Activated naive CD4-positive, alpha-beta T cell treated with anti-CD3 and anti-CD28 coated beads, Interleukin-2, amount 50 U/mL, for 16 hours (primary cell): ENCODE results near the gene YES1.
"Not testable (repeated sequence)": the region's sequence is repeated elsewhere in the genome, so short reads cannot be mapped to it uniquely, and the experiment has no call there.

Source experiments
- DNase-seq: peaks from one replicate; pipeline ENCODE4 v3.0.0-alpha.2; 2020

The YES1 gene

DNA sequence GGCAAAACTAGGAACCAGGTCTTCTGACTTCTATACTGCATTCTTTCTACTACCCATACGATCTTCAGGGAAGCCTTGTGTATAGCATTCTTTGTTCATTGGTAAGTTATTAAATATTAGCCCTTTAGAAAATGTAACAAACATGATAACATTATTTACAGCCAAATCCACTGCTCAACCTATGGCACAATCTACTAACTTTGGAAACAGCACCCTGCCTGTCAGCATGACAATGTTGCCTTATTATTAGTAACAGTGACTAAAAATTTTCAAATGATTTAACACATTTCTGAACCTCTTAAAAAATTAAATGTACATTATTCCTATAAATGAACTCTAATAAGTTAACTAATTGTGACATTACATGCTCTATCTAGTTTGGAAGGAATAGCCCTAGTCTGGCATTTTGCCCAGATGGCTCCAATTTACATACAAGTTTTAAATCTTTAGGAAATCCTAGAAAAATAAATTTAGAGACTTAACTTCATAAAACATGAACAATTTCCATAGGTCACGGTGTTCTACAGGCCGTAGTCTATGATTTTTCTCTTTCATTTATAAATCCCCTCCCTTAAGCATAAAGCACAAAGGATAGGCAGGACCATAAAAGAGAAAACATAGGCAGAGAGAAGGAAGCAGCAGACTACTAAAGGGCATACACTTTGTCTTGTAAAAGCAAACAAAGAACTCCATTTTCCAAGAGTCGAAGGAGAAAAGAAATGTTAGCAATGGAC lies 33.7 kb downstream of the YES1 start:
- no peak for DNase-seq

DNA sequence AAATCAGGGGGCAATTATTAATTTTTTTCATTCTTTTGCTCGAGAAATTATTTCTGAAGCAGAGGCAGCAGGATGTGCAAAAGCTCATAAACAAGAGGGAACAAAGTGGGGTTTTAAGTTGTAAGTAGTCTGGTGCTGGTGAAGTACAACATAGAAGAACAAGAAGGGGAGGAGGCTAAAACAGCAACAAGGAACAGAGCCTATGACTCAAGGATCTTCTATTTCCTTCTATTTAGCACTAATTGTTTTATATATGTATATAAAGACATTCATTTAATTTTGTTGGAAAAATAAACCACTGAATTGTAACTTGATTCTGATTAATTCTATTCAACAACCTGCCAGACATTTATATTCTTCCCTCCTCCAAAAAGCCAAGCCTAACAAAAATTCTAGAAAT lies 35.0 kb downstream of the YES1 start:
- DNase-seq: no peak

DNA sequence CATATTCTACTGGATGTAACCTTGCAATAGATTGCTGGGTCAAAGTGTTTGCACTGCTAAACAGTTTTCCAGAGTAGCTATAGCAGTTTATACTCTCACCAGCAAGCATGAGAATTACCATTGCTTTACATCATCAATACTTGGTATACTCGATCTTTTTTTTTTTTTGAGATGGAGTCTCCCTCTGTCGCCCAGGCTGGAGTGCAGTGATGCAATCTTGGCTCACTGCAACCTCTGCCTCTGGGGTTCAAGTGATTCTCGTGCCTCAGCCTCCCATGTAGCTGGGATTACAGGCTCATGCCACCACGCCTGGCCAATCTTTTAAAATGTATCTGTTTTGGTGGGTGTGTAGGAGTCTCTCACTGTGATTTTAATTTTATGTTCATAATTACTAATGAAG lies 36.0 kb downstream of the YES1 start:
- DNase-seq: not testable (repeated sequence)

DNA sequence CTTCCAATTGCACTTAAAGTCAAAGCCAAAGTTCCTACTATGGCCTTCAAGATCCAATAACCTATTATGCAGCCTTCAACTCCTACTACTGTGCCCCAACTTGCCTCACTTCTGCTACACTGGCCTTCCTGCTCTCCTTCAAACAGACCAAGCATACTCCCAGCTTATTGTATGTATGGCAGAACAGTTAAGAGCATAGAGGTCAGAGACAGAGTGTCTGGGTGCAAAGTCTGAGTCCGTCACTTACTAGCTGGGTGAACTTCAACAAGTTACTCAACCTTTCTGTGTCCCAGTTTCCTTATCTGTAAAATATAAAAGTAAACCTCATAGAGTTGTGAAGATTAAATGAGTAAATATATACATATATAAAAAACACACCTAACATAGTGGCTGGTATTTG lies 37.2 kb downstream of the YES1 start:
- DNase-seq: no peak

DNA sequence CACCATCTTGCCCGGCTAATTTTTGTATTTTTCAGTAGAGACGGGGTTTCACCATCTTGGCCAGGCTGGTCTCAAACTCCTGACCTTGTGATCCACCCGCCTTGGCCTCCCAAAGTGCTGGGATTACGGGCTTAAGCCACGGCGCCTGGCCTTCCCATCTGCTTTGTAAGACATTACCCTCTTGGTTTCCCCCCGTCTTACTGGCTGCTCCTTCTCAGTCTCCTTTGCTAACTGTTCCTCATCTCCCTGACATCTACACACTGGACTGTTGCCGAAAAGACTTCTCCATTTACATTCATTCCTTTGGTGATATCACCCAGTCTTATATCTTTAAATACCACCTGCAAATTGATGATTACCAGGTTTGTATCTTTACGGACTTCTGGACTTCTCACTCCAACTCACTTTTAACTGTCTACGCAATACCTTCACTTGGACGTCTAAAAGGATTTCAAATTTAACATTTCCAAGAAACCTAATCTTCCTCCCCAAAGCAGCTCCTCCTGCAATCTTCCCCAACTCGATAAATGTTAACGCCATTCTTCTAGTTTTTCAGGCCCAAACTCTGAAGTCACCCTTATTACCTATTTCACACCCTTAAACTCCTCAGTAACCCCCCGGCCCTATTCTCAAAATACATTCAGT lies 37.9 kb downstream of the YES1 start:
- no peak for DNase-seq

DNA sequence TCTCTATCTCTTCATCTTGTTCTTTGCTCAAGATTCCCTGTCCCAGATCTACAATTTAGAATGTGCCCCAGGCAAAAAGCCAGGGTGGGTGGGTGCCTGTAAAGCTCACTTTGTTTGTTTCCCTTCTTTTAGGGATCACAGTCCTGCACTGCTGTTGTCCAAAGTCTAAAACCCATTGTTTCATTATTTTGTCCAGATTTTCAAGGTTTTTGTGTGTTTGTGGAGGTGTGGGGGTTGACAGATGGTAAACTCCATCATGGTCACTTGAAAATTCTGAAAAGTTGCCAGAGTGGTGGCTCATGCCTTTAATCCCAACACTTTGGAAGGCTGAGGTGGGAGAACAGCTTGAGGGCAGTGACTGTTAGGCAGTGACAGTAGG lies 41.5 kb downstream of the YES1 start:
- DNase-seq: no peak

DNA sequence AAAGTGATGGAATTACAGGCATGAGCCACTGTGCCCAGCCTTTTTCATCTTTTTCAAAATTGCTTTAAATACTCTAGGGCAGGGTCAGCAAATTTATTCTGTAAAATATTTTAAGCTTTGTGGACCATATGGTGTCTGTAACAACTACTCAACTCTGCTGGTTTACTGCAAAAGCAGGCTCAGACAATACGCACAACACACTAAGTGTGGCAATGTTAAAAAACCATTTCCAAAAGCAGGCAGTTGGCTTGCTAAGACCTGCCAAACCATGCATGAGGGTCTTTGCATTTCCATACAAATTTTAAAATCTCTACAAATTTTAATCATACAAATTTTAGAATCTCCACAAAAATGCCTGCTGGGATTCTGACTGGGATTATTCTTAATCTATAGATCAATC lies 44.1 kb downstream of the YES1 start:
- DNase-seq: no peak

DNA sequence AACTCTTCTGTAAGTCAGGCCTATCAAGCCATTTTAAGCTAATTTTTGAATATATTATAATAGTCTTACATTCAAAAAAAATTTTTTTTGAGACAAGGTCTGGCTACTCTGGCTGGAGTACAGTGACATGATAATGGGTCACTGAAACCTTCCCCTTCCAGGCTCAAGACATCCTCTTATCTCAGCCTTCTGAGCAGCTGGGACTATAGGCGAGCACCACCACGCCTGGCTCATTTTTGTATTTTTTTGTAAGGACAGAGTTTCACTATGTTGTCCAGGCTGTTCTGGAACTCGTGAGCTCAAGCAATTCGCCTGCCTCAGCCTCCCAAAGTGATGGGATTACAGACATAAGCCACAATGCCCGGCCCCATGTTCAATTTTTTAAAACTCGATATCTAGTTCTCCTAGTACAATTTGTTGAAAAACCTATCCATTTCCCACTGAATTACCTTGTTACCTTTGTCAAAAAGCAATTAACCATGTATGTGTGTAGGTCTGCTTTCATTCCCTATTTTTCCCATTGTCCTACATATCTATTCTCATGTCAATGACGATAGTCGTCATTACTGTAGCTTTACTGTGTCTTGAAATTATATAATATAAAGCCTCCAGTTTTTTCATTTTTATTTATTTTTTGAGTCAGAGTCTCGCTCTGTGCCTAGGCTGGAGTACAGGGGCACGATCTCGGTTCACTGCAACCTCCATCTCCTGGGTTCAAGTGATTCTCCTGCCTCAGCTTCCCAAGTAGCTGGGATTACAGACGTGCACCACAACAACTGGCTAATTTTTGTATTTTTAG lies 44.8 kb downstream of the YES1 start:
- no peak for DNase-seq

DNA sequence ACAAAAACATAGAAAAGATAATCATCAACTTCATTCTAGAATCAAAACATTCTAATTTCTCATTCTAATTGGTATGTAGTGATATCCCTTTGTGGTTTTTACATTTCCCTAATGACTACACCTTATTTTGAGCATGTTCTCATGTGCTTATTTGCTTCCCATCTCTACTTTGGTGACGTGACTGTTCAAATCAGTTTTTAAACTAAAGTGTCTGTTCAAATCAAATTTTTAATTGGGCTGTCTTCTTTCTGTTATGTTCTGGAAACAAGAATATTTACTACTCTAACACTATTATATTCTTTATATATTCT lies 45.5 kb downstream of the YES1 start:
- no peak for DNase-seq

DNA sequence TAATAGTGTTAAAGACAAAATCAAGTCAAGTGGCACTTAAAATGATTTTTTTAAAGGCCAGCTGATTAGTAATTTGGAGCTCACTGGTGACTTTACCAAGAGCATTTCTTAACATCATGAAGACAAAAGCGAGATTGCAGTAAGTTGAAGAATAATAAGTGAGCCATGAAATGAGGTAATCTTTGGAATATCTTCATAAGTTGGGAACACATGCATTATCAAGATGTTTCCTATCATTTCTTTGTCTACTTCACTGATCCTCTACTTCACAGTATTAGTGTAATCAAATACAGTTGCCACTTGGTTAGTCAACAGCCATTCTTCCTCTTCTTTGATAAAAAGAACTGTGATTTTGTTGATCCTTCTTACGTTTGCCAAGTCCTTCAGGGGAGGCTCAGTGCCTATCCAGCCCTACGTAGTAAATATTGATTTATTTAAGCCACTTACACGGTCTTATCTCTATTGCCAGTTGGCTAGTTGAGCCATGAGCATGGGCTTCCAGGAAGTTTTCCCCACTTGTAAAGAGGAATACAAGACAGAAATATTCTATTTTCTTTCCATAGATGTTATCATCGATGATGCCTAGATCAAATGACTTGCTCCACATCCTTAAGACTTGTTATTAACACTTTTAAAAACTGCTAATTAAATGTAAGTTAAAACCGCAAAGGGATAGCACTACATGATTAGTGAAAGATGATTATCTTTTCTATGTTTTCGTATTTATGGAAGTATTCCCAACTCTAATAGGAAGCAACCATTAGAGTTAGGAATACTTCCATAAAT lies 46.1 kb downstream of the YES1 start:
- DNase-seq: no peak

DNA sequence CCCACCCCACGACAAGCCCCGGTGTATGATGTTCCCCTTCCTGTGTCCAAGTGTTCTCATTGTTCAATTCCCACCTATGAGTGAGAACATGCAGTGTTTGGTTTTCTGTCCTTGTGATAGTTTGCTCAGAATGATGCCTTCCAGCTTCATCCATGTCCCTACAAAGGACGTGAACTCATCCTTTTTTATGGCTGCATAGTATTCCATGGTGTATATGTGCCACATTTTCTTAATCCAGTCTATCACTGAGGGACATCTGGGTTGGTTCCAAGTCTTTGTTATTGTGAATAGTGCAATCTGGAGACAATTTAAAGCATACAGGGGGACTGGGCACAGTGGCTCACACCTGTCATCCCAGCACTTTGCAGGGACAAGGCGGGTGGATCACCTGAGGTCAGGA lies 52.2 kb downstream of the YES1 start:
- not testable (repeated sequence) for DNase-seq

DNA sequence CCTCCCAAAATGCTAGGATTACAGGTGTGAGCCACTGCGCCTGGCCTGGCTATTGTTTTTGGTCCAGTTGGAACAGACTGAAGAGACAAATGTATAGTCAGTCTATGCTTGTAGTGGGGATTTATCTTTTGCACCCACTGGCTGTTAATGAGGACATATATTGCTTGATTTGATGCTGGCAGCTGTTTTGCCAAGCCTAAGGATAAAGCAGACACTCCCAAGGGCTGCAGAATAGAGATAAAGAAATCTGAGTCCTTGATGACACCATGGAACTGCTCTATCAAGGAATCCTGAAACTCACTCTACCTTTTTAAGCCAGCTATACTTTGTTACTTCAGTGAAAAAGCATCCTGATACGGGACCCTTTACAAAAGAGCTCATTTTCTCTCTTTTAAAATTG lies 56.5 kb downstream of the YES1 start:
- no peak for DNase-seq

DNA sequence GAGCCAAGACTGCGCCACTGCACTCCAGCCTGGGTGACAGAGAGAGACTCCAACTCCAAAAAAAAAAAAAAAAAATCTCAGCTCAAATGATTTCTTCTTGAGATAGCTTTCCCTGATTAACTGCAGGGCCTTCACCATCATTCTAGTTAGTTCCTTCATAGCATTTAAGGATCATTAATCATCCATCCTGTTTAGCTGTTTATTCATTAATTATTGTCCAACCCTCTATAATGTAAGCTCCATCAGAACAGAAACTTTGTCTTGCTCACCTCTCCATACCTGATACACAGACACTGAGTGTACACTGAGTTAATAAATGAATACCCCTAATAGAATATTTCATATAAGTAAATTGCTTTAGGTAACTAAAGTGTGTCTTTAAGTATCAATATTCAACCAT lies 57.4 kb downstream of the YES1 start:
- no peak for DNase-seq

DNA sequence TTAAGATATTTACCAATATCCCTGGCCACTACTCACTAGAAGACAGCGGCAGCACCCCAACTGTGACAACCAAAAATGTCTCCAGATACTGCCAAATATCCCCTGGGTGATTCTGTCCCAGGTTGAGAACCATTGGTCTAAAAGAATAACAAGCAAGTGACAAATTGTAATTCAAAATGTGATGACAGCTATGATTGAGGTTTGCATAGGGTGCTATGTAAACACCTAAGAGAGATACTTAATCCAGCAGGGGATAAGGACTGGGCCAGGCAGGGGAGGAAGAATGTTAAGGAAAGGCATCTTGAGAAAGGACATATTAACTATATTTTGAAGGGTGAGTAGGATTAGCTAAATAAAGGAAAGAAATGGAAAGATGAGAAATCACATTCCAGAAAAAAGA lies 61.6 kb downstream of the YES1 start:
- no peak for DNase-seq

DNA sequence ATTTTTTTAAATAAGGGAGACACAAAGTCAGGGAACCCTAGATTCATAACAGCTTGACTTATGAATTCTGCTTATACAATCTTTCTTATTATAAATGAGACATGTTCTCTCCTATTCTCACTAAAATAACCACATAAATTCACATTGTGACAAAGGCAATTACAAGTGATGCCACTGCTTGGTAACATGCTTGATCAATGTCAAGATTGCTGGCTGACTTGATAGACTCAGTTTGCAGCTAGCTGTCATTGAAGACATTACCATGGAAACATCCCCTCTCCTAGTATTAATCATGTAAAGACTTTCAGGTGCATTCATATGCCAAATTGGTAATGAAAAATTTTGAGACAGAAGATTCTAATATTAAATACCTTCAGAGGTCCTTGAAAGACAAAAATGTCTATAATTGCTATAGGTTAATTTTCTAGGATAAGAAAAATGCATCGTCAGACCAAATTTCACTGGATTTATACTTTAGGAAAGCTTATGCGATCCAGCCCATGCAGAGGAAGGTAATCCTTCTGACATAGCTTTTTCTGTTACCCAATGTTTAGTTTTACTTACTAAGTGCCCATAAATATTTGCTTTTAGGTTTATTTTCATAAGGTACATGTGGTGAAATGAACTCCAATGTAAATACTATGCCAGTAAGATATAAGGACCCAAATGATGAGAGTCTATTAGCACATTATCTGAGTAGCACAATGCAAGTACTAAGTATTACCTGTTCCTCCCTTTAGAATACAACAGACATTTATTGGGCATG lies 67.0 kb downstream of the YES1 start:
- DNase-seq: no peak

DNA sequence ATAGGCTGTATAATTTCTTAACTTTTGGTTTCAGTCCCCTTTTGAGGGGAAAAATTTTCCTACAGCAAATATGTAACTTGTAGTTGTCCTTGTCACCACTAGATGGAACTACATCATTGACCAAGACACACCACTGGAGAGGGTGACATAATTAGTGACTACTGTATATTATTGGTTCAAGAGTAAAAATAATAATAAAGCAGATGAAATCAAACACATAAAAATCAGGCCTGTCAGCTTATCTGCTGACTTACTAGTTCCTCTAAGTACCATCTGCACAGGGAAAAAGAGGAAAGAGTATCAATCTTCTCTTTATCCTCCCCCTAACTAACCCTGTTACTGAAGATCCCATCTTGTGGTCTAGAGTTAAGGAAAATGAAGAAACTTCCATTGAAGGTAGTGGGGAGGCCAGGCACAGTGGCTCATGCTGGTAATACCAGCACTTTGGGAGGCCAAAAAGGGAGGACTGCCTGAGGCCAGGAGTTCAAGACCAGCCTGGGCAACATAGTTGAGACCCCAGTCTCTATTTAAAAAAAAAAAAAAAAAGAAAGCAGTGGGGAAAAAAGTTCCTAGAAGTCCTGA lies 70.0 kb downstream of the YES1 start:
- no peak for DNase-seq

DNA sequence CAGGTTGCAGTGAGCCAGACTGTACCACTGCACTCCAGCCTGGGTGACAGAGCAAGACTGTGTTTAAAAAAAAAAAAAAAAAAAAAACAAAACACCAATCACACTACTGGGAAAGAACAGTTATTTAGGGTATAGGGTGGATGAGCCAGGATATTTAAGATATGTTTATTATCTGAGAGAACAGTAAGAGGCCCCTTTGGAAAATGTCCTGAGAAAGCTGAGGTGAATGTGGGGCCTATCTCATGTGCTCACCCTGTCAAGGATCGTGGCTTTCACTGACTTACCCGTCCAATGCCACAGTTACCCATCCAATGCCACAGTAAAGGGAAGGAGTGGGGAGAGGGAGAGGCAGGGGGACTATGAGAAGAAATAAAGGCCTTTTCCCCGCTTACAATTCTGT lies 79.7 kb downstream of the YES1 start:
- no peak for DNase-seq

DNA sequence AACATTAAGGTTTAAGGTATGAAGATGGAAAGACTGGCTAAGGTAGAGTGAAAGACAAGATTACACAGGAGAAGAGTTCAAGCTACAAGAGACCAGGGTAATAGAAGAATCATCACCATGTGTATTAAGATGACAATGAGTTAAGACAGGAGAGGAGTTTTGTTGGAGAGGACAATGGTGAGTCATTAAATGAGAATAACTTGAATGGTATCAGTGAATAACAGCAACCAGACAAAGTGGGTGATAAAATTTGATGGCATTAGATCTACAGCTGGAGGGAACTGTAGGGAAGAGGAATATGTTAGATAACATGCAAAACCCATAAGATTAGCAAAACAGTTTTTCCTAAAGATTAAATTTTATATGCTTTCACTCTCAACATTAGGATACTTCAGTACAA lies 80.9 kb downstream of the YES1 start:
- no peak for DNase-seq

DNA sequence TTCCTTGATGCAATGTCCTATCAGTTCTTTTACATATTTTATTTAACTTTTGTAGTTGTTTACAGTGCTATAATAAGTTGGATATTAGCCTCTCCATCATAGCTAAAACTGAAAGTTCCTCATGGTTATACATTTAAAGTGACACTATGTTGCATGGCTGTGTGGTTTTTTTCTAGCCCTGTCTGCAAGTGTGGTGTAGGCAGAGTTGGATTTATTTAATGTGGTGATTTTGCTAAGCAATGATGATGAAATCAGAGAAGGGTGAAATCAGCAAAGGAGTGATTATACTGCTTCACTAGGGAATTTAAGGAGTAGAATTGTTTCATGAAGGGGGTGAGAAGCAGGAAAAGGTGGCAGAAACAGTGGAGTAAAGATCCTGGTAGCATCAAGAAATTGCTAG lies 81.3 kb downstream of the YES1 start:
- DNase-seq: no peak

DNA sequence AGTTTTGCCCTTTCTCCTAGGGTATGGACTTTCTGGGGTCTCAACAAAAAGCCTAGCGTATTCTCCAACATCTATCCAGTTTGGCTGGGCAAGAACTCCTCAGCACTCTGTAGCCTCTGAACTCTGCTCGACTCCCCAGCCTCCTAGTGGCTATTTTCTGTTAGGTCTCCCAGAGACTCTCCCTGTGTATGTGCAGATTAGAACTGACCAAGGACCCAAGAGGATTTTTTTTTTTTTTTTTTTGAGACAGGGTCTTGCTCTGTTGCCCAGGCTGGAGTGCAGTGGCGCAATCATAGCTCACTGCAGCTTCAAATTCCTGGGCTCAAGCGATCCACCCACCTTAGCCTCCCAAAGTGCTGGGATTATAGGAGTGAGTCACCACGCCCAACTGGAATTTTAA lies 81.9 kb downstream of the YES1 start:
- not testable (repeated sequence) for DNase-seq

DNA sequence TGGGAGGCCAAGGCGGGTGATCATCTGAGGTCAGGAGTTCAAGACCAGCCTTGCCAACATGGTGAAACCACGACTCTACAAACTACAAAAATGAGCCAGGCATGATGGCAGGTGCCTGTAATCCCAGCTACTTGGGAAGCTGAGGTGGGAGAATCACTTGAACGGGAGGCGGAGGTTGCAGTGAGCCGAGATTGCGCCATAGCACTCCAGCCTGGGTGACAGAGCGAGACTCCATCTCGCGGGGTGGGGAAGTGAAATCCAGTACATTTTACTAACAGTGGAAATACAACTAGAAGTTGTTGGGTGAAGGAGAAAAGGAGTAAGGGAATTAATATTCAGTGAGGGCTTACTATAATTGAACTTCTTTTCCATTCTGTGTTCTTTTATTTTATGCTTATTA lies 86.4 kb downstream of the YES1 start:
- DNase-seq: no peak

DNA sequence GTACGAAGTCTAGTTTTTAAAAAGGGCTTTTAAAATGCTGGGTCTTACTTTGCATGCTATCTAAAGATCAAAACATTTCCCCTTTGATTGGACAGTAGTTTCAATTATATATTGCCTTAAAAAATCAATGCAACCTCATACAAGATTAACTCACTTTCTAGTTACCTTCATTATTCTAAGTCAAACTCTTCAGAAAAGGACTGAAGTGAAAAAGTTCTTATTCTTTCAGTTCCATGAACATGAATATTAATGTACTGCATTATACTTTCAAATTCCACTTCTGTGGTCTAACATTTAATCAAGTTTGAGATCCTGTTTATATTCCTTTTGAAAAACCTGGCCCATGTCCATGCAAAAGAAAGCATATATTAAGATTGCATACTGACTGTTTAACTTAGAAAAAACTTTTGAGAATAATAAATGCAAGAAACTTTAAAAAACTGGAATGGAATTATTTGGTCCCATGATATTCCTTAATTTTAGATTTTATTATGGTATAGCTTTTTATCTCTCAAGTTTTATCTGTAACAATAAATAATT lies 88.4 kb downstream of the YES1 start:
- no peak for DNase-seq
